ENCODE results near the gene ISX. TPM values are rescaled to one million over a fixed set of nuclear protein-coding genes. Genes with fewer than 3 reads are reported as not detected.

The ISX gene
- total RNA-seq, 5 donors from 2014 or later (not counting 1 experiment from before 2014, with no cell fraction given): not detected

GRCh38 chr22:35133702-35134380, 67.9 kb downstream of the ISX start:
- Histone ChIP-seq H3K36me3 (ENCODE audit: control insufficient read depth in 2 of 2, extremely low read depth in 1 of 2, insufficient read depth in 1 of 2, low read length in 1 of 2) (no peaks in the 10 kb centered on the region), H3K4me1 (ENCODE audit: control insufficient read depth in 1 of 2, extremely low read depth in 1 of 2, insufficient read depth in 2 of 2, low read length in 2 of 2) (no peaks in the 10 kb centered on the region), H3K4me3 (ENCODE audit: control insufficient read depth in 1 of 2, extremely low read depth in 1 of 2, low read length in 1 of 2) (no peak overlapping the region), H3K9me3 (no peaks in the 10 kb centered on the region), H3K27me3 (replicated peaks in 1 of 2; ENCODE audit: control insufficient read depth in 2 of 2, extremely low read depth in 1 of 2, insufficient read depth in 2 of 2, low read length in 1 of 2) (peaks cover 0 to 41% of the 10 kb centered on the region in 2 experiments), H3K27ac (ENCODE audit: low read length) (no peak overlapping the region)
- CTCF ChIA-PET: no interaction called here
- no peaks in the 10 kb centered on the region for H3K36me3 Mint-ChIP-seq
- no peak overlapping the region for H3K27ac Mint-ChIP-seq
- no peak overlapping the region for H3K4me3 Mint-ChIP-seq
- no peak for ATAC-seq (replicated peaks in 1 of 4)
- POLR2A ChIA-PET: no interaction called here
- DNase-seq: no peak
- WGBS (ENCODE audit: insufficient coverage): 71% methylated on average over 11 of the region's 14 CpGs
- H3K4me1 Mint-ChIP-seq: peaks cover 0 to 8% (median 2%) of the 10 kb centered on the region in 3 donors
- H3K27me3 Mint-ChIP-seq: peaks cover 36 to 43% of the 10 kb centered on the region in 2 donors
- no peaks in the 10 kb centered on the region for H3K9me3 Mint-ChIP-seq

- no peak overlapping the region for H3K27ac Mint-ChIP-seq
- ChIA-PET POLR2A (no interaction called here), CTCF (no interaction called here)
- H3K36me3 Mint-ChIP-seq: no peaks in the 10 kb centered on the region
- no peak for ATAC-seq (replicated peaks in 1 of 4)
- WGBS (ENCODE audit: insufficient coverage): 31% methylated on average over 8 of the region's 8 CpGs
- no peaks in the 10 kb centered on the region for H3K9me3 Mint-ChIP-seq
- H3K9me3 ChIP-seq: no peaks in the 10 kb centered on the region
- no peak overlapping the region for H3K4me3 ChIP-seq (ENCODE audit: control insufficient read depth in 1 of 2, extremely low read depth in 1 of 2, low read length in 1 of 2)
- H3K36me3 ChIP-seq (ENCODE audit: control insufficient read depth in 2 of 2, extremely low read depth in 1 of 2, insufficient read depth in 1 of 2, low read length in 1 of 2): no peaks in the 10 kb centered on the region
- no peak overlapping the region for H3K4me3 Mint-ChIP-seq
- no peak for DNase-seq
- no peak overlapping the region for H3K27ac ChIP-seq (ENCODE audit: low read length)
- H3K27me3 Mint-ChIP-seq: peaks cover 32 to 41% of the 10 kb centered on the region in 2 donors
- H3K4me1 Mint-ChIP-seq: peaks cover 0 to 8% (median 2%) of the 10 kb centered on the region in 3 donors
- no peaks in the 10 kb centered on the region for H3K4me1 ChIP-seq (ENCODE audit: control insufficient read depth in 1 of 2, extremely low read depth in 1 of 2, insufficient read depth in 2 of 2, low read length in 2 of 2)
- peaks cover 0 to 35% of the 10 kb centered on the region in 2 experiments for H3K27me3 ChIP-seq (replicated peaks in 1 of 2; ENCODE audit: control insufficient read depth in 2 of 2, extremely low read depth in 1 of 2, insufficient read depth in 2 of 2, low read length in 1 of 2)
Observed at GRCh38 chr22:35134637-35135036, 68.7 kb downstream of the ISX start.

DNA sequence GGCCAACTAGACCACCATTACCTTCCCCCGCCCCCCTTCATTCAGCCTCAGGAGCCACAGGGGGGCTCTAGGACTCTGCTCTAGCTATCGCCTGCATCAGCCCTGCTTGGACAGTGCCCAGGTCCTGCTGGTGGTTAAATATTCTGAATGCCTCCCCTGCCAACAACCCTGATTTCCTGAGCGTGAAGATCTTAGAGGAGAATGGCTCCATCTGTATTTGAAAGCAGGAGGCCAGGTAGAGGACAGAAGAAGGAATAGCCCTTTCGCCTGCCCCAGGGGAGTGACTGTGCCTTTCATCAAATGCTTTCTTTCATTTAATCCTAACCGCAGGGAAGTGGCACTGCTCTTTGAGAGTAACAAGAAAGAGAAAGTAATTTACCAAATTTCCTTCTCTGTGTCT, 69.2 kb downstream of the ISX start:
- DNase-seq (no peak), ATAC-seq (replicated peaks in 1 of 4) (no peak)
- no peaks in the 10 kb centered on the region for H3K36me3 Mint-ChIP-seq
- Histone ChIP-seq H3K27me3 (replicated peaks in 1 of 2; ENCODE audit: control insufficient read depth in 2 of 2, extremely low read depth in 1 of 2, insufficient read depth in 2 of 2, low read length in 1 of 2) (peaks cover 0 to 35% of the 10 kb centered on the region in 2 experiments), H3K9me3 (no peaks in the 10 kb centered on the region), H3K4me3 (ENCODE audit: control insufficient read depth in 1 of 2, extremely low read depth in 1 of 2, low read length in 1 of 2) (no peak overlapping the region), H3K4me1 (ENCODE audit: control insufficient read depth in 1 of 2, extremely low read depth in 1 of 2, insufficient read depth in 2 of 2, low read length in 2 of 2) (no peaks in the 10 kb centered on the region), H3K36me3 (ENCODE audit: control insufficient read depth in 2 of 2, extremely low read depth in 1 of 2, insufficient read depth in 1 of 2, low read length in 1 of 2) (no peaks in the 10 kb centered on the region), H3K27ac (ENCODE audit: low read length) (no peak overlapping the region)
- H3K27me3 Mint-ChIP-seq: peaks cover 31 to 41% of the 10 kb centered on the region in 2 donors
- peaks cover 0 to 8% (median 2%) of the 10 kb centered on the region in 3 donors for H3K4me1 Mint-ChIP-seq
- no peak overlapping the region for H3K27ac Mint-ChIP-seq
- ChIA-PET CTCF (no interaction called here), POLR2A (no interaction called here)
- H3K4me3 Mint-ChIP-seq: no peak overlapping the region
- H3K9me3 Mint-ChIP-seq: no peaks in the 10 kb centered on the region
- WGBS (ENCODE audit: insufficient coverage): 75% methylated on average over 1 of the region's 5 CpGs

Other genes with a start within 250 kb of the ISX start
- 10 to 100 TPM; 20.5 to 39.2 (median 21.1) TPM for gene HMGXB4, start 191.3 kb downstream of the ISX start, total RNA-seq
- gene TOM1, start 233.7 kb downstream of the ISX start, total RNA-seq: 100 to 1,000 TPM in 2 of 5 donors, 10 to 100 TPM in 3; 55.9 to 152 (median 68.3) TPM

Data from T-cell (primary cell).